ENCODE data around the gene C1QTNF5.

Gene C1QTNF5

GRCh38 chr11:119339589-119340334, 921 bp downstream of the C1QTNF5 start:
- H3K4me3 ChIP-seq (ENCODE audit: low read depth, low read length), result peak overlapping the region; percentile 62
- peaks cover 45% of the 10 kb centered on the region for H3K4me1 ChIP-seq (ENCODE audit: control insufficient read depth, insufficient read depth, low read length)

GRCh38 chr11:119338965-119339588, 1.6 kb downstream of the C1QTNF5 start:
- H3K27me3 ChIP-seq (ENCODE audit: control insufficient read depth, insufficient read depth, low read length), result peaks cover 53% of the 10 kb centered on the region
- no peak overlapping the region for H3K27ac ChIP-seq (ENCODE audit: low read depth, low read length)
- peaks cover 13% of the 10 kb centered on the region for H3K36me3 ChIP-seq (ENCODE audit: control insufficient read depth, insufficient read depth, low read length)
- no peaks in the 10 kb centered on the region for H3K9me3 ChIP-seq (ENCODE audit: control insufficient read depth, insufficient read depth, low read depth, low read length)
- H3K4me1 ChIP-seq (ENCODE audit: control insufficient read depth, insufficient read depth, low read length), result peaks cover 45% of the 10 kb centered on the region
- H3K9ac ChIP-seq (ENCODE audit: low read length), result no peak overlapping the region
- peak overlapping the region; percentile 62 for H3K4me3 ChIP-seq (ENCODE audit: low read depth, low read length)

More at GRCh38 chr11:119339589-119340334, 921 bp downstream of the C1QTNF5 start:
- Histone ChIP-seq H3K9me3 (ENCODE audit: control insufficient read depth, insufficient read depth, low read depth, low read length) (no peaks in the 10 kb centered on the region), H3K27ac (ENCODE audit: low read depth, low read length) (no peak overlapping the region), H3K27me3 (ENCODE audit: control insufficient read depth, insufficient read depth, low read length) (peaks cover 59% of the 10 kb centered on the region), H3K9ac (ENCODE audit: low read length) (no peak overlapping the region), H3K36me3 (ENCODE audit: control insufficient read depth, insufficient read depth, low read length) (peaks cover 13% of the 10 kb centered on the region)

GRCh38 chr11:119338318-119338890, 2.3 kb downstream of the C1QTNF5 start:
- Histone ChIP-seq H3K9me3 (ENCODE audit: control insufficient read depth, insufficient read depth, low read depth, low read length) (no peaks in the 10 kb centered on the region), H3K27ac (ENCODE audit: low read depth, low read length) (no peak overlapping the region), H3K9ac (ENCODE audit: low read length) (no peak overlapping the region), H3K36me3 (ENCODE audit: control insufficient read depth, insufficient read depth, low read length) (peaks cover 13% of the 10 kb centered on the region), H3K4me3 (ENCODE audit: low read depth, low read length) (peak overlapping the region; percentile 62), H3K27me3 (ENCODE audit: control insufficient read depth, insufficient read depth, low read length) (peaks cover 49% of the 10 kb centered on the region), H3K4me1 (ENCODE audit: control insufficient read depth, insufficient read depth, low read length) (peaks cover 48% of the 10 kb centered on the region)

DNA sequence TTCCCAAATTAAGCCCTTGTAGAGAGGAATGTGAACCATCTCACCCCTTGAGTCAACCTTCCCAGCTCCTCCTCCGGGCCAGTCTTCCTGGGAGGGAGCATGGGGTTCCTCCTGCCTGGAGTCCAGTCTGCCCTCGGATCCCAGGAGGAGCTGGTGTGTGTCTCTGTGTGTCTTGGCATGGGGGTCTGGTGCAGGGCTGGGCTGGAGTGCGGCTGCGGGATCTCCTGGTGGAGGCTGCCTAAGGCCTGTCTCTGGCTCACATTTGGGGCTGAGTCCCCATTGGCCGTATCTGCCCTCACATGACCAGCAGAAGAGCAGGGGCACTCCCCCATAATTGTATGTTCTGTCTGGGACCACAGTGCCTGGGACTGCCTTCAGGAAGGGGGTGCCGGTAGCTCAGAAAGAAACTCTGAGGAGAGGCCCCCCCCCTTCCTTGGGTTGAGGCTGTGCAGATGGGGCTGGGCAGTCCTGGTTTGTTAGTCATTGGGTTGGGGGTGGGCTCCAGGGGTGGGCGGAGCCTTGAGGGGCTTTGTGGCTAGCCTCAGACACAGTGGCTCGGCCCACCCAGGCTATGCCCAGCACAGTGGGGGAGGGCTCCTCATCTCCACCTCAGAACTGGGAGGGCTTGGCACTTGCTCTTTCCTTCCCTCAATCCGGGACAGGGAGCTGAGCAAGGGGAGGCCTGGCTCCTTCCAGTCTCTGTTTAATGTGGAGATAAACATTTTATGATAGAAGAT, 2.9 kb downstream of the C1QTNF5 start:
- peak overlapping the region; percentile 62 for H3K4me3 ChIP-seq (ENCODE audit: low read depth, low read length)

DNA sequence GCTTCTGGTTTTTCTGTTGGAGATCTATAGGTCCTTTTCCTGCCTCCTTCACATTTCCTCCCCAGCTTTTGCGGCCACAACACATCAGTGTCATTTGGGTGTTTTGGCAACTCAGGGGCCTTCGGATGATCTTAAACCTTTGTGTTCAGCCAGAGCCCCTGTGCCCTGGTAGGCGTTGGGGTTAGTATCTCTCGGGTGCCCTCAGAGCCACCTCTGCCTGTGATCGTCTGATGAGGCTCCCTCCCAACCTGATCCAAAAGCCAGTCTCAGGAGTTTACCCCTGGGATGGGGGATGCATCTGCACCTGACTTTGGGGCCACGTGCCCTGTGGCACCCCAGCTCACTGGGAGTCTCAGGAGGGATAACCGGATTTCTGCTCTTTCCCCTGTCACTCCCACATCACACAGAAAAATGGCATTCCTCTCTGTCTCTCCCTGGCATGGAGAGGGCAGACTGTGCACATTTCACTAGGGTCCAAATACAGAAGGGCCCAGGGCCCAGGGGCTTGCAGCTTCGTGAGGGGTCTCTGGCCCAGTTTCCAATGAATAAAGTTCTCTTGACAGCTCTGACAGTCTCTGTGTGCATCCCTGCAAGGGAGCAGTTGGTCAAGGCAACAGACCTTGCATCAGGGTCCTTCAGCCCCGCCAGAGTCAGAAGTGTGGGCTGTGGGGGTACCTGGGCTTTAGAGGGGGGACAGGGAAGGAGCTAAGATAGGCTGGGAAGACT, 3.8 kb downstream of the C1QTNF5 start:
- Histone ChIP-seq H3K4me1 (ENCODE audit: control insufficient read depth, insufficient read depth, low read length) (peaks cover 48% of the 10 kb centered on the region), H3K9me3 (ENCODE audit: control insufficient read depth, insufficient read depth, low read depth, low read length) (no peaks in the 10 kb centered on the region)

More for the DNA sequence above, 2.9 kb downstream of the C1QTNF5 start:
- Histone ChIP-seq H3K4me1 (ENCODE audit: control insufficient read depth, insufficient read depth, low read length) (peaks cover 48% of the 10 kb centered on the region), H3K9ac (ENCODE audit: low read length) (peak overlapping the region; percentile 46), H3K9me3 (ENCODE audit: control insufficient read depth, insufficient read depth, low read depth, low read length) (no peaks in the 10 kb centered on the region), H3K27me3 (ENCODE audit: control insufficient read depth, insufficient read depth, low read length) (peaks cover 43% of the 10 kb centered on the region), H3K27ac (ENCODE audit: low read depth, low read length) (peak overlapping the region; percentile 33; the same call in 1 of the 2 replicates), H3K36me3 (ENCODE audit: control insufficient read depth, insufficient read depth, low read length) (peaks cover 13% of the 10 kb centered on the region)

GRCh38 chr11:119335655-119336543, 4.8 kb downstream of the C1QTNF5 start:
- Histone ChIP-seq H3K4me3 (ENCODE audit: low read depth, low read length) (peak overlapping the region; percentile 81), H3K4me1 (ENCODE audit: control insufficient read depth, insufficient read depth, low read length) (peaks cover 42% of the 10 kb centered on the region), H3K36me3 (ENCODE audit: control insufficient read depth, insufficient read depth, low read length) (peaks cover 13% of the 10 kb centered on the region), H3K27me3 (ENCODE audit: control insufficient read depth, insufficient read depth, low read length) (peaks cover 25% of the 10 kb centered on the region), H3K27ac (ENCODE audit: low read depth, low read length) (no peak overlapping the region), H3K9ac (ENCODE audit: low read length) (no peak overlapping the region), H3K9me3 (ENCODE audit: control insufficient read depth, insufficient read depth, low read depth, low read length) (no peaks in the 10 kb centered on the region)

More for the DNA sequence above, 3.8 kb downstream of the C1QTNF5 start:
- Histone ChIP-seq H3K9ac (ENCODE audit: low read length) (no peak overlapping the region), H3K27ac (ENCODE audit: low read depth, low read length) (no peak overlapping the region), H3K36me3 (ENCODE audit: control insufficient read depth, insufficient read depth, low read length) (peaks cover 13% of the 10 kb centered on the region), H3K4me3 (ENCODE audit: low read depth, low read length) (peak overlapping the region; percentile 62), H3K27me3 (ENCODE audit: control insufficient read depth, insufficient read depth, low read length) (peaks cover 35% of the 10 kb centered on the region)

- Histone ChIP-seq H3K4me1 (ENCODE audit: control insufficient read depth, insufficient read depth, low read length) (peaks cover 40% of the 10 kb centered on the region), H3K36me3 (ENCODE audit: control insufficient read depth, insufficient read depth, low read length) (peaks cover 13% of the 10 kb centered on the region), H3K27me3 (ENCODE audit: control insufficient read depth, insufficient read depth, low read length) (peaks cover 18% of the 10 kb centered on the region), H3K4me3 (ENCODE audit: low read depth, low read length) (peak overlapping the region; percentile 81), H3K27ac (ENCODE audit: low read depth, low read length) (no peak overlapping the region), H3K9me3 (ENCODE audit: control insufficient read depth, insufficient read depth, low read depth, low read length) (no peaks in the 10 kb centered on the region), H3K9ac (ENCODE audit: low read length) (peak overlapping the region; percentile 82)
These were observed 5.5 kb downstream of the C1QTNF5 start for GRCh38 chr11:119335091-119335654.

DNA sequence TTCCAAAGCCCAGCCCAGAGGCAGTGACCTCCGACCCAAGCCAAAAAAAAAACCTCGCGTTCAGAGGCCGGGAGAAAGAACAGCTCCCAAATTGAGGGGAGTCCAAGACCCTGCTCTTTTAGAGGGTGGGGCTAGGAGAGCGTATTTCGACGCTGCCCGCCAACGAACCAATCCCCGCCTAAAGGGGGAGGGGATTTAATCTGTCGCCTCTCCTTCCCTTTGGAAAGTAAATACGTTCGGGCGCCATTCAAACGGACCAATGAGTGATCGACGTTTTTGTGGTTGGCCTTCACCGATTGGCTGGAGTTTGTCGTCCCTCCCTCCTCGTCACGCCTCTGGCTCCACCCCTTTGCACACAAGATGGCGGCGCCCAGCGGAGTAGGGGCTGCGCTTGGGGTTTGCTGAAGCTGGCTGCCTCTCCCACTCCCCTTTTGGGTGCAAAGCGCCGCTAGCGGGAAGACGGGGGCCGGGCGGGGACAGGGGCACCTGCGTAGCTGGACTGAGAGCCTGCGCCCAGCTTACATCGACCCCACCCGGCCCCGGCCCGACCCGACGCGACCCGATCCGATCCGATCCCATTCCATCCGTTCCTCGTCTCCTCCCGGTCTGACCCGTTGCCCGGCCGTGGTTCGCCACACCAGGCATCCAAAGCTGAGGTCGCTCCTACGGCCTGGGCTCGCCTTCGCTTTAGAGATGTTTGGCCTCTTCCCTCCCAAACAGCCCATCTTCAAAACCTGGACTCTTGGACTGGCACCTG, 6.3 kb downstream of the C1QTNF5 start, which contains the start of gene RNF26:
Gene RNF26 (plus strand): TSS at position 354 of the 757 bp plus-strand sequence. CDS start 596 bp downstream, outside the sequence.
- H3K4me1 ChIP-seq (ENCODE audit: control insufficient read depth, insufficient read depth, low read length), result peaks cover 36% of the 10 kb centered on the region

More for the DNA sequence above, 6.3 kb downstream of the C1QTNF5 start, which contains the start of gene RNF26:
- Histone ChIP-seq H3K27ac (ENCODE audit: low read depth, low read length) (peak within 1 kb of the TSS; percentile 72; the same call in 1 of the 2 replicates), H3K9me3 (ENCODE audit: control insufficient read depth, insufficient read depth, low read depth, low read length) (no peaks in the 10 kb centered on the region), H3K36me3 (ENCODE audit: control insufficient read depth, insufficient read depth, low read length) (peaks cover 13% of the 10 kb centered on the region), H3K4me3 (ENCODE audit: low read depth, low read length) (peak within 1 kb of the TSS; percentile 81), H3K27me3 (ENCODE audit: control insufficient read depth, insufficient read depth, low read length) (peaks cover 9% of the 10 kb centered on the region), H3K9ac (ENCODE audit: low read length) (peak within 1 kb of the TSS; percentile 82)

All from HUES6 (cell line).